Endothelial cell (in vitro differentiated cells): ENCODE measurements around the gene UBE2O. TPM values are rescaled to one million over a fixed set of nuclear protein-coding genes. Genes with fewer than 3 reads are reported as not detected.

Experiments
- DNase-seq: peaks from one replicate; pipeline ENCODE4 v3.0.0; 2021; ENCODE audit warnings: low spot score
- H3K27ac Mint-ChIP-seq: one replicate; pipeline ENCODE4 v1.8.0; 2021; ENCODE audit warnings: mixed read lengths, inconsistent platforms; ENCODE audit not compliant: unreplicated experiment
- H3K27me3 Mint-ChIP-seq: one replicate; pipeline ENCODE4 v1.8.0; 2021; ENCODE audit warnings: mild to moderate bottlenecking, moderate library complexity, mixed read lengths, inconsistent platforms; ENCODE audit not compliant: unreplicated experiment
- H3K36me3 Mint-ChIP-seq: one replicate; pipeline ENCODE4 v1.8.0; 2021; ENCODE audit warnings: mild to moderate bottlenecking, low read depth, mixed read lengths, inconsistent platforms; ENCODE audit not compliant: unreplicated experiment
- H3K4me1 Mint-ChIP-seq: one replicate; pipeline ENCODE4 v1.8.0; 2021; ENCODE audit warnings: mild to moderate bottlenecking, mixed read lengths, inconsistent platforms; ENCODE audit not compliant: unreplicated experiment
- H3K4me3 Mint-ChIP-seq: one replicate; pipeline ENCODE4 v1.8.0; 2021; ENCODE audit warnings: mild to moderate bottlenecking, mixed read lengths, inconsistent platforms; ENCODE audit not compliant: unreplicated experiment
- H3K9me3 Mint-ChIP-seq: one replicate; pipeline ENCODE4 v1.8.0; 2021; ENCODE audit warnings: mixed read lengths, inconsistent platforms; ENCODE audit not compliant: unreplicated experiment
- total RNA-seq: library from RNA; stranded (reverse); fragmentation: NEBNext Ultra II Directional; extraction: Animal tissue kit (Norgen Biotek cat#: 25700); gene quantifications from one replicate; pipeline ENCODE4 v1.2.1, GENCODE V29; 2021; ENCODE audit not compliant: unreplicated experiment
- TF ChIP-seq, protein P1 (sequence below): fragments of 200-600 bp; sonication (generic); IDR thresholded peaks from one replicate; pipeline ENCODE4 v1.5.0; 2021; ENCODE audit warnings: antibody characterized with exemption; ENCODE audit not compliant: unreplicated experiment

The UBE2O gene
- total RNA-seq, 1 donor from 2014 or later = 49.0 TPM

DNA sequence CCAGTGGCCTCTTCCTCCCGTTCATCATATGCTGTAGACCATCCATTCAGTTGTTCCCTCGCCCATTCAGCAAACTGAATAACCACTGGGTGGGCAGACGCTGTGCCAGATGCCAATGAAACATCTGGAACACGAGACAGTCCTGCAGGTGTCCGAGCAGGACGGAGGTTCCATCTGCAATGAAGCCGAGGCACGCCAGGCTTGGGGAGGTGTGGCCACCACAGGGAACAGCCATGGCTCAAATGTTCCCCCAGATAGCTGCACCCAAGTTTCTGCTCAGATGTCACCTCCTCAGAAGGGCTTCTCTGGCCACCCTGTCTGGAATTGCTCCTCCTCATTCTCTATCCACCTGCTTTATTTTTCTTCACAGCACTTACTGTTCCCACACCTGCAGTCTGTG, 30.5 kb downstream of the UBE2O start:
- H3K4me1 Mint-ChIP-seq = peaks cover 56% of the 10 kb centered on the region
- DNase-seq = no peak
- TF ChIP-seq, protein P1, sequence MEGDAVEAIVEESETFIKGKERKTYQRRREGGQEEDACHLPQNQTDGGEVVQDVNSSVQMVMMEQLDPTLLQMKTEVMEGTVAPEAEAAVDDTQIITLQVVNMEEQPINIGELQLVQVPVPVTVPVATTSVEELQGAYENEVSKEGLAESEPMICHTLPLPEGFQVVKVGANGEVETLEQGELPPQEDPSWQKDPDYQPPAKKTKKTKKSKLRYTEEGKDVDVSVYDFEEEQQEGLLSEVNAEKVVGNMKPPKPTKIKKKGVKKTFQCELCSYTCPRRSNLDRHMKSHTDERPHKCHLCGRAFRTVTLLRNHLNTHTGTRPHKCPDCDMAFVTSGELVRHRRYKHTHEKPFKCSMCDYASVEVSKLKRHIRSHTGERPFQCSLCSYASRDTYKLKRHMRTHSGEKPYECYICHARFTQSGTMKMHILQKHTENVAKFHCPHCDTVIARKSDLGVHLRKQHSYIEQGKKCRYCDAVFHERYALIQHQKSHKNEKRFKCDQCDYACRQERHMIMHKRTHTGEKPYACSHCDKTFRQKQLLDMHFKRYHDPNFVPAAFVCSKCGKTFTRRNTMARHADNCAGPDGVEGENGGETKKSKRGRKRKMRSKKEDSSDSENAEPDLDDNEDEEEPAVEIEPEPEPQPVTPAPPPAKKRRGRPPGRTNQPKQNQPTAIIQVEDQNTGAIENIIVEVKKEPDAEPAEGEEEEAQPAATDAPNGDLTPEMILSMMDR = no peak
- peaks cover 4% of the 10 kb centered on the region for H3K36me3 Mint-ChIP-seq
- H3K4me3 Mint-ChIP-seq = peak overlapping the region; percentile 65
- H3K27me3 Mint-ChIP-seq = peaks cover 7% of the 10 kb centered on the region
- H3K9me3 Mint-ChIP-seq = no peaks in the 10 kb centered on the region
- peak overlapping the region; percentile 44 for H3K27ac Mint-ChIP-seq

DNA sequence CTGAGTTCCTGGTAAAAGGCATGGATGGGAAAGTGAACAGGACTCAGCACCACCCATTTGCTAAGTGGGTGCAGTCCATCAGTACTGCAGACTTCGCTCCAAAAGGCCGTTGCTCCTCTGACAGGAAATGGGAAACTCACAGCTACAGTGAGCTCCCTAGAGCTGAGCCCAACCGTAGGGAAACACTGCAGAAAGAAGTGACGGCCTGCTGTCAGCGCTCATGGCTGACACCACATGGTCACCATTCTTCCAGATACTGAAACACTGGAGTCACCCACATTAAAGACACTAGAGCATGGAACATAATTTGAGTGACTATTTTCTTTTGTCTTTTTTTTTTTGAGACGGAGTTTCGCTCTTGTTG, 31.9 kb downstream of the UBE2O start:
- TF ChIP-seq, protein P1 = no peak
- no peak overlapping the region for H3K27ac Mint-ChIP-seq
- peaks cover 47% of the 10 kb centered on the region for H3K4me1 Mint-ChIP-seq

GRCh38 chr17:76420356-76421043, 32.5 kb downstream of the UBE2O start:
- peaks cover 7% of the 10 kb centered on the region for H3K27me3 Mint-ChIP-seq
- no peak overlapping the region for H3K27ac Mint-ChIP-seq
- no peak for DNase-seq
- no peaks in the 10 kb centered on the region for H3K9me3 Mint-ChIP-seq
- H3K4me3 Mint-ChIP-seq = peak overlapping the region; percentile 28
- peaks cover 5% of the 10 kb centered on the region for H3K36me3 Mint-ChIP-seq
- peaks cover 43% of the 10 kb centered on the region for H3K4me1 Mint-ChIP-seq
- TF ChIP-seq, protein P1 = no peak

More for the DNA sequence above, 31.9 kb downstream of the UBE2O start:
- H3K4me3 Mint-ChIP-seq = no peak overlapping the region
- peaks cover 5% of the 10 kb centered on the region for H3K36me3 Mint-ChIP-seq
- DNase-seq = no peak
- H3K9me3 Mint-ChIP-seq = no peaks in the 10 kb centered on the region
- H3K27me3 Mint-ChIP-seq = peaks cover 7% of the 10 kb centered on the region

- peaks cover 7% of the 10 kb centered on the region for H3K27me3 Mint-ChIP-seq
- H3K4me1 Mint-ChIP-seq = peaks cover 40% of the 10 kb centered on the region
- H3K9me3 Mint-ChIP-seq = no peaks in the 10 kb centered on the region
- TF ChIP-seq, protein P1 = no peak
- H3K27ac Mint-ChIP-seq = no peak overlapping the region
- no peak for DNase-seq
- no peak overlapping the region for H3K4me3 Mint-ChIP-seq
- peaks cover 5% of the 10 kb centered on the region for H3K36me3 Mint-ChIP-seq
Measured at GRCh38 chr17:76419576-76420260, 33.2 kb downstream of the UBE2O start.
